HepG2 (cell line): ENCODE results near the gene SCP2. TPM values are rescaled to one million over a fixed set of nuclear protein-coding genes. Genes with fewer than 3 reads are reported as not detected.

Experiments
- CENPX ChIP-seq: sonication (generic); formaldehyde crosslinking; IDR thresholded peaks from 2 replicates; pipeline ENCODE4 v1.9.0; 2021; ENCODE audit warnings: mild to moderate bottlenecking, missing genetic modification reagents, moderate library complexity
- E2F5 ChIP-seq: sonication (generic); formaldehyde crosslinking; conservative IDR thresholded peaks from 2 replicates; pipeline ENCODE4 v1.4.0; 2020; ENCODE audit warnings: missing genetic modification reagents
- ELF4 ChIP-seq: sonication (generic); formaldehyde crosslinking; IDR thresholded peaks from 2 replicates; pipeline ENCODE4 v1.5.0; 2020; ENCODE audit warnings: missing genetic modification reagents, mild to moderate bottlenecking, moderate library complexity, borderline replicate concordance
- HMGXB4 ChIP-seq, 2 experiments: sonication (generic) in 1 of 2; formaldehyde crosslinking in 1 of 2; IDR thresholded peaks; 2 replicates each; pipeline versions ENCODE4 v1.4.0 to v1.6.1; 2018 to 2020; ENCODE audit warnings: missing genetic modification reagents in 2 of 2, borderline replicate concordance in 1 of 2, low read depth in 1 of 2, mild to moderate bottlenecking in 1 of 2, missing biosample characterization in 1 of 2
- KLF15 ChIP-seq: sonication (generic); formaldehyde crosslinking; IDR thresholded peaks from 2 replicates; pipeline ENCODE4 v1.8.1; 2023; ENCODE audit warnings: borderline replicate concordance, mild to moderate bottlenecking, inconsistent platforms, missing genetic modification reagents, mixed read lengths
- U2AF2 ChIP-seq: fragments of 200-400 bp; formaldehyde crosslinking; IDR thresholded peaks from 2 replicates; pipeline ENCODE4 v1.6.1; 2017; ENCODE audit warnings: low read depth, mild to moderate bottlenecking, low read length
- ZBTB10 ChIP-seq: sonication (generic); formaldehyde crosslinking; IDR thresholded peaks from 2 replicates; pipeline ENCODE4 v1.4.0; 2020; ENCODE audit warnings: missing genetic modification reagents, borderline replicate concordance
- ZBTB25 ChIP-seq: IDR thresholded peaks from 2 replicates; pipeline ENCODE4 v1.6.1; 2018; ENCODE audit warnings: missing genetic modification reagents
- ZNF136 ChIP-seq: sonication (generic); formaldehyde crosslinking; IDR thresholded peaks from 2 replicates; pipeline ENCODE4 v1.8.1; 2022; ENCODE audit warnings: low read depth, mild to moderate bottlenecking, moderate library complexity, missing genetic modification reagents
- ZNF652 ChIP-seq: IDR thresholded peaks from 2 replicates; pipeline ENCODE4 v1.6.1; 2016; ENCODE audit warnings: low read depth, borderline replicate concordance
- ZNF747 ChIP-seq: sonication (generic); formaldehyde crosslinking; IDR thresholded peaks from 2 replicates; pipeline ENCODE4 v1.8.1; 2023; ENCODE audit warnings: missing genetic modification reagents, mild to moderate bottlenecking, borderline replicate concordance
- ZNF780A ChIP-seq: sonication (generic); formaldehyde crosslinking; IDR thresholded peaks from 2 replicates; pipeline ENCODE4 v1.8.0; 2022; ENCODE audit warnings: mild to moderate bottlenecking, missing genetic modification reagents, moderate library complexity
- polyA plus RNA-seq, 8 experiments: library from polyadenylated mRNA; depleted of rRNA in 3 of 8; stranded (reverse) in 7 of 8; unstranded in 1 of 8; fragments of >200 nt; fragmentation: Illumina TruSeq in 4 of 8; extraction: Trizol in 4 of 8; gene quantifications; 2 replicates each; pipeline versions ENCODE4 v1.2.1 to v1.2.3, GENCODE V29; 2011 to 2016; ENCODE audit warnings: low read depth in 4 of 8, missing spikeins in 1 of 8, mixed read lengths in 1 of 8; ENCODE audit not compliant: insufficient read depth in 1 of 8
- total RNA-seq, 5 experiments: library from RNA; depleted of rRNA; stranded (reverse); fragments of >200 nt; fragmentation: Illumina TruSeq; extraction: Trizol; gene quantifications; 2 replicates each; pipeline ENCODE4 v1.2.3, GENCODE V29; 2016; ENCODE audit warnings: low read depth in 1 of 5
- TF ChIP-seq, protein P1 (sequence below): sonication (generic); formaldehyde crosslinking; IDR thresholded peaks from 2 replicates; pipeline ENCODE4 v1.5.0; 2020; ENCODE audit warnings: mild to moderate bottlenecking, low read depth, missing genetic modification reagents, borderline replicate concordance
- TF ChIP-seq, protein P2 (sequence below): sonication (generic); IDR thresholded peaks from 2 replicates; pipeline ENCODE4 v1.6.1; 2016; ENCODE audit warnings: low read depth, borderline replicate concordance
- TF ChIP-seq, protein P3 (sequence below): IDR thresholded peaks from 2 replicates; pipeline ENCODE4 v1.6.1; 2016; ENCODE audit warnings: missing genetic modification reagents, missing compliant biosample characterization
- TF ChIP-seq, protein P4 (sequence below): sonication (generic); formaldehyde crosslinking; IDR thresholded peaks from 2 replicates; pipeline ENCODE4 v1.8.0; 2022; ENCODE audit warnings: mild to moderate bottlenecking, missing genetic modification reagents; ENCODE audit not compliant: insufficient replicate concordance

The SCP2 gene
- total and polyA plus RNA-seq, 2 of the 13 experiments (the other 11 are each of a cell fraction or from before 2014, with no cell fraction given), result 59.0 to 133 TPM

GRCh38 chr1:52927212-52928014, at the start of gene SCP2 (continued):
- TF ChIP-seq, protein P1, sequence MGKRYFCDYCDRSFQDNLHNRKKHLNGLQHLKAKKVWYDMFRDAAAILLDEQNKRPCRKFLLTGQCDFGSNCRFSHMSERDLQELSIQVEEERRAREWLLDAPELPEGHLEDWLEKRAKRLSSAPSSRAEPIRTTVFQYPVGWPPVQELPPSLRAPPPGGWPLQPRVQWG (CRISPR knock-in tag), result no peak
- TF ChIP-seq ZNF747 (CRISPR knock-in tag) (0 out of 2 replicates have a peak, but pooled peaks have one; percentile 18), ELF4 (CRISPR knock-in tag) (no peak), ZNF136 (CRISPR knock-in tag) (no peak), U2AF2 (0 out of 2 replicates have a peak, but pooled peaks have one; percentile 19), ZNF780A (CRISPR knock-in tag) (peak; percentile 32; the same call in 1 of the 2 replicates), CENPX (CRISPR knock-in tag) (no peak), ZNF652 (CRISPR knock-in tag) (no peak), ZBTB10 (CRISPR knock-in tag) (no peak), E2F5 (CRISPR knock-in tag) (no peak), ZBTB25 (CRISPR knock-in tag) (peak; percentile 64; the same call in 1 of the 2 replicates), KLF15 (CRISPR knock-in tag) (no peak), HMGXB4 (CRISPR knock-in tag; IDR thresholded peaks at IDR 0.05; ENCODE audit: borderline replicate concordance in 1 of 2, low read depth in 1 of 2) (peak; percentile 37 to 40; a peak in 2 of 4 replicates)
- TF ChIP-seq, protein P2, sequence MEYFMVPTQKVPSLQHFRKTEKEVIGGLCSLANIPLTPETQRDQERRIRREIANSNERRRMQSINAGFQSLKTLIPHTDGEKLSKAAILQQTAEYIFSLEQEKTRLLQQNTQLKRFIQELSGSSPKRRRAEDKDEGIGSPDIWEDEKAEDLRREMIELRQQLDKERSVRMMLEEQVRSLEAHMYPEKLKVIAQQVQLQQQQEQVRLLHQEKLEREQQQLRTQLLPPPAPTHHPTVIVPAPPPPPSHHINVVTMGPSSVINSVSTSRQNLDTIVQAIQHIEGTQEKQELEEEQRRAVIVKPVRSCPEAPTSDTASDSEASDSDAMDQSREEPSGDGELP, result no peak
- TF ChIP-seq, protein P3, sequence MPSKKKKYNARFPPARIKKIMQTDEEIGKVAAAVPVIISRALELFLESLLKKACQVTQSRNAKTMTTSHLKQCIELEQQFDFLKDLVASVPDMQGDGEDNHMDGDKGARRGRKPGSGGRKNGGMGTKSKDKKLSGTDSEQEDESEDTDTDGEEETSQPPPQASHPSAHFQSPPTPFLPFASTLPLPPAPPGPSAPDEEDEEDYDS (CRISPR knock-in tag), result 0 out of 2 replicates have a peak, but pooled peaks have one; percentile 35
- TF ChIP-seq, protein P4, sequence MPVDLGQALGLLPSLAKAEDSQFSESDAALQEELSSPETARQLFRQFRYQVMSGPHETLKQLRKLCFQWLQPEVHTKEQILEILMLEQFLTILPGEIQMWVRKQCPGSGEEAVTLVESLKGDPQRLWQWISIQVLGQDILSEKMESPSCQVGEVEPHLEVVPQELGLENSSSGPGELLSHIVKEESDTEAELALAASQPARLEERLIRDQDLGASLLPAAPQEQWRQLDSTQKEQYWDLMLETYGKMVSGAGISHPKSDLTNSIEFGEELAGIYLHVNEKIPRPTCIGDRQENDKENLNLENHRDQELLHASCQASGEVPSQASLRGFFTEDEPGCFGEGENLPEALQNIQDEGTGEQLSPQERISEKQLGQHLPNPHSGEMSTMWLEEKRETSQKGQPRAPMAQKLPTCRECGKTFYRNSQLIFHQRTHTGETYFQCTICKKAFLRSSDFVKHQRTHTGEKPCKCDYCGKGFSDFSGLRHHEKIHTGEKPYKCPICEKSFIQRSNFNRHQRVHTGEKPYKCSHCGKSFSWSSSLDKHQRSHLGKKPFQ, result no peak
